ENCODE measurements around the gene USP7. TPM values are rescaled to one million over a fixed set of nuclear protein-coding genes. Genes with fewer than 3 reads are reported as not detected.
A peak's percentile ranks its signal among the peaks of the same experiment; 100 is the strongest.

The USP7 gene
- total and polyA plus RNA-seq, 8 donors = 70.4 to 159 (median 119) TPM

GRCh38 chr16:8853611-8854010 lies 110.1 kb downstream of the USP7 start:
- ATAC-seq (no peak), DNase-seq (peak in 1 of 4 donors; percentile 13)
- H3K36me3 ChIP-seq = peaks cover 0 to 92% of the 10 kb centered on the region in 2 donors
- H3K4me3 ChIP-seq = no peak overlapping the region
- intact Hi-C loops (cut with DNase I) = no loop called here
- H3K4me1 ChIP-seq = peaks cover 0 to 37% of the 10 kb centered on the region in 2 donors
- TF ChIP-seq CTCF (IDR thresholded peaks at IDR 0.05) = no peak
- H3K9me3 ChIP-seq = no peaks in the 10 kb centered on the region
- H3K27ac ChIP-seq = peak overlapping the region in 1 of 2 donors; percentile 68
- no peaks in the 10 kb centered on the region for H3K27me3 ChIP-seq

- H3K27me3 ChIP-seq = no peaks in the 10 kb centered on the region
- H3K27ac ChIP-seq = peak overlapping the region in 1 of 2 donors; percentile 68
- no peak for TF ChIP-seq CTCF (IDR thresholded peaks at IDR 0.05)
- H3K4me3 ChIP-seq = no peak overlapping the region
- H3K4me1 ChIP-seq = peaks cover 0 to 33% of the 10 kb centered on the region in 2 donors
- DNase-seq (peak in 1 of 4 donors; percentile 10), ATAC-seq (no peak)
- H3K36me3 ChIP-seq = peaks cover 0 to 92% of the 10 kb centered on the region in 2 donors
- no peaks in the 10 kb centered on the region for H3K9me3 ChIP-seq
- intact Hi-C loops (cut with DNase I) = no loop called here
These were observed 110.6 kb downstream of the USP7 start for GRCh38 chr16:8853150-8853549.

GRCh38 chr16:8852534-8852933 lies 111.2 kb downstream of the USP7 start:
- H3K36me3 ChIP-seq = peaks cover 0 to 95% of the 10 kb centered on the region in 2 donors
- H3K27me3 ChIP-seq = no peaks in the 10 kb centered on the region
- H3K4me1 ChIP-seq = peaks cover 0 to 32% of the 10 kb centered on the region in 2 donors
- TF ChIP-seq CTCF (IDR thresholded peaks at IDR 0.05) = no peak
- ATAC-seq = no peak
- H3K4me3 ChIP-seq = no peak overlapping the region
- H3K9me3 ChIP-seq = no peaks in the 10 kb centered on the region
- peak overlapping the region; percentile 8 to 68 for H3K27ac ChIP-seq
- intact Hi-C loops (cut with DNase I) = no loop called here
- peak in 2 of 4 donors; percentile 8 to 12 for DNase-seq

- H3K4me1 ChIP-seq = peaks cover 0 to 32% of the 10 kb centered on the region in 2 donors
- TF ChIP-seq CTCF (IDR thresholded peaks at IDR 0.05) = no peak
- H3K27me3 ChIP-seq = no peaks in the 10 kb centered on the region
- intact Hi-C loops (cut with DNase I) = no loop called here
- ATAC-seq (no peak), DNase-seq (peak in 1 of 4 donors; percentile 22)
- H3K36me3 ChIP-seq = peaks cover 0 to 99% of the 10 kb centered on the region in 2 donors
- H3K4me3 ChIP-seq = no peak overlapping the region
- H3K9me3 ChIP-seq = no peaks in the 10 kb centered on the region
- peak overlapping the region; percentile 13 to 68 for H3K27ac ChIP-seq
These were observed 111.8 kb downstream of the USP7 start for GRCh38 chr16:8851761-8852403.

- Histone ChIP-seq H3K27me3 (no peaks in the 10 kb centered on the region), H3K4me3 (no peak overlapping the region), H3K9me3 (no peaks in the 10 kb centered on the region), H3K27ac (peak overlapping the region in 1 of 2 donors; percentile 68), H3K36me3 (peaks cover 0 to 92% of the 10 kb centered on the region in 2 donors), H3K4me1 (peaks cover 0 to 28% of the 10 kb centered on the region in 2 donors)
- DNase-seq = peak in 2 of 4 donors; percentile 23 to 84
- TF ChIP-seq CTCF (IDR thresholded peaks at IDR 0.05) = no peak
- intact Hi-C loops (cut with DNase I) = no loop called here
- ATAC-seq = peak; percentile 67
These were observed 113.3 kb downstream of the USP7 start for GRCh38 chr16:8850279-8850885.
